K562 (cell line): ENCODE measurements around the gene HSD11B1L. TPM values are rescaled to one million over a fixed set of nuclear protein-coding genes. Genes with fewer than 3 reads are reported as not detected.
A peak's percentile ranks its signal among the peaks of the same experiment; 100 is the strongest.

Experiments
- ATAC-seq: fragments of 200-7000 bp; cut with Tn5 transposase; 3 replicates; pipeline ENCODE4 v1.9.1; 2020; ENCODE audit warnings: moderate library complexity
- BruUV-seq: library from RNA; stranded (reverse); fragments of 400-500 nt; replicated peaks from 2 replicates; lab custom pipeline; 2021; lab: Mats Ljungman, UMichigan
- CTCF ChIA-PET: fragments of 300-600 bp; formaldehyde crosslinking; extraction: SDS; loops from one replicate; lab custom pipeline; 2021; ENCODE audit warnings: low intra/inter-chr PET ratio; lab: Yijun Ruan, JAX
- POLR2A ChIA-PET: fragments of 300-600, 350-650 bp; sonication (Branson Sonifier 250); formaldehyde crosslinking; extraction: SDS; loops from one replicate; lab custom pipeline; 2021; ENCODE audit warnings: antibody characterized with exemption, inconsistent platforms; lab: Yijun Ruan, JAX
- DNase-seq, 4 experiments: peaks; one replicate each; pipeline versions ENCODE4 v3.0.0 to v3.0.0-alpha.2; 2011 to 2018; ENCODE audit warnings: low spot score in 3 of 4, mixed read lengths in 3 of 4; ENCODE audit errors: extremely low read depth in 1 of 4
- FAIRE-seq: peaks from 2 replicates; lab custom pipeline; 2011; peaks lifted over from hg19 to GRCh38; lab: Jason Lieb, UNC
- H2AFZ ChIP-seq: 2 replicates; pipeline ENCODE4 v1.6.0; 2011; ENCODE audit warnings: low read depth, low read length, control low read depth, inconsistent platforms
- H3K27ac ChIP-seq: fragments of 200-600 bp; 3 replicates; pipeline ENCODE4 v1.8.0; 2011; ENCODE audit warnings: low read depth, mild to moderate bottlenecking, control low read depth, inconsistent platforms, low read length, moderate library complexity, mixed read lengths; ENCODE audit errors: extremely low read depth
- H3K27me3 ChIP-seq, 2 experiments: fragments of 300-600 bp in 1 of 2; 2 replicates in 1 of 2; 3 replicates in 1 of 2; pipeline versions ENCODE4 v1.6.0 to v1.8.0; 2011; ENCODE audit warnings: inconsistent platforms in 2 of 2, low read length in 2 of 2, mild to moderate bottlenecking in 1 of 2, mixed read lengths in 1 of 2, moderate library complexity in 1 of 2; ENCODE audit not compliant: control insufficient read depth in 2 of 2, insufficient read depth in 2 of 2
- H3K36me3 ChIP-seq: fragments of 300-600 bp; 3 replicates; pipeline ENCODE4 v1.8.0; 2011; ENCODE audit warnings: mild to moderate bottlenecking, low read length, inconsistent platforms; ENCODE audit not compliant: control insufficient read depth, insufficient read depth
- H3K4me1 ChIP-seq, 2 experiments: fragments of 200-600 bp in 1 of 2; replicated peaks in 1 of 2; 2 replicates in 1 of 2; 3 replicates in 1 of 2; pipeline versions ENCODE4 v1.5.1 to v1.8.0; 2011; ENCODE audit warnings: inconsistent platforms in 2 of 2, low read length in 2 of 2, mild to moderate bottlenecking in 1 of 2, mixed read lengths in 1 of 2, moderate library complexity in 1 of 2; ENCODE audit not compliant: control insufficient read depth in 2 of 2, insufficient read depth in 2 of 2
- H3K4me2 ChIP-seq: 2 replicates; pipeline ENCODE4 v1.6.1; 2011; ENCODE audit warnings: low read length, control low read depth, inconsistent platforms, mixed read lengths; ENCODE audit not compliant: insufficient read depth
- H3K4me3 ChIP-seq: fragments of 200-600 bp; sonication (generic), shearing (Covaris generic); 2 replicates; pipeline ENCODE4 v1.5.1; 2016; ENCODE audit warnings: control low read depth, inconsistent platforms
- H3K79me2 ChIP-seq: fragments of 200-600 bp; 3 replicates; pipeline ENCODE4 v1.8.0; 2011; ENCODE audit warnings: low read length, inconsistent platforms; ENCODE audit not compliant: control insufficient read depth, insufficient read depth
- H3K9ac ChIP-seq, 2 experiments: 2 replicates each; pipeline versions ENCODE4 v1.6.0 to v1.6.1; 2011; ENCODE audit warnings: low read depth in 2 of 2, low read length in 2 of 2, control low read depth in 1 of 2, inconsistent platforms in 1 of 2, mild to moderate bottlenecking in 1 of 2, mixed read lengths in 1 of 2; ENCODE audit not compliant: insufficient read depth in 1 of 2
- H3K9me1 ChIP-seq: one replicate; pipeline ENCODE4 v1.6.0; 2011; ENCODE audit warnings: inconsistent platforms, mild to moderate bottlenecking, low read length, moderate library complexity; ENCODE audit not compliant: control insufficient read depth, insufficient read depth
- H3K9me3 ChIP-seq: replicated peaks from 2 replicates; pipeline ENCODE4 v1.5.1; 2011; ENCODE audit warnings: low read depth, low read length, inconsistent platforms; ENCODE audit not compliant: control insufficient read depth, insufficient read depth
- H4K20me1 ChIP-seq: replicated peaks from 2 replicates; pipeline ENCODE4 v1.6.1; 2011; ENCODE audit warnings: low read length, inconsistent platforms, mixed read lengths; ENCODE audit not compliant: control insufficient read depth, insufficient read depth
- CBX5 ChIP-seq: IDR thresholded peaks from 2 replicates; pipeline ENCODE4 v1.6.1; 2014; ENCODE audit warnings: low read depth, borderline replicate concordance
- GABPB1 ChIP-seq: sonication (generic); formaldehyde crosslinking; IDR thresholded peaks from 2 replicates; pipeline ENCODE4 v1.8.0; 2022; ENCODE audit warnings: mild to moderate bottlenecking, missing genetic modification reagents
- HDAC6 ChIP-seq: IDR thresholded peaks from 2 replicates; pipeline ENCODE4 v1.6.1; 2012; ENCODE audit warnings: low read depth, mild to moderate bottlenecking, control low read depth, inconsistent platforms, low read length, moderate library complexity
- MCM7 ChIP-seq, 2 experiments: fragments of 450-650 bp; IDR thresholded peaks; 2 replicates each; pipeline ENCODE4 v1.6.1; 2016 to 2018
- POLR2G ChIP-seq: fragments of 200-400 bp; formaldehyde crosslinking; IDR thresholded peaks from 2 replicates; pipeline ENCODE4 v1.6.1; 2017; ENCODE audit warnings: low read depth, mild to moderate bottlenecking, antibody characterized with exemption, low read length, moderate library complexity
- RBFOX2 ChIP-seq: fragments of 200-400 bp; formaldehyde crosslinking; IDR thresholded peaks from 2 replicates; pipeline ENCODE4 v1.6.1; 2017; ENCODE audit warnings: low read depth, mild to moderate bottlenecking, low read length, moderate library complexity
- WGBS: fragments of 100-300 bp; shearing (Covaris generic); methylation state at CpG from one replicate; pipeline ENCODE4 v1.1.6; 2016; ENCODE audit warnings: low coverage, mixed read lengths; ENCODE audit not compliant: insufficient coverage; ENCODE audit errors: missing lambda C conversion rate; 5-methylcytosine and 5-hydroxymethylcytosine counted together
- in situ Hi-C: fragments of 300-500 bp; cut with MboI; formaldehyde crosslinking; loops from 4 replicates; pipeline ENCODE4 v1.15.0; 2018; ENCODE audit warnings: inconsistent platforms, mixed read lengths
- intact Hi-C: fragments of 100-400 bp; cut with micrococcal nuclease; formaldehyde crosslinking; loops from 2 replicates; pipeline ENCODE4 v1.14.2; 2022
- polyA plus RNA-seq, 8 experiments: library from polyadenylated mRNA; depleted of rRNA in 4 of 8; stranded (reverse) in 5 of 8; unstranded in 3 of 8; fragments of >200 nt; fragmentation: Nextera tagmentation in 2 of 8; fragmentation: Illumina TruSeq in 1 of 8; extraction: Ambion mirVana in 2 of 8; extraction: Trizol in 1 of 8; gene quantifications; 2 replicates each; pipeline versions ENCODE4 v1.2.1 to v1.2.3, GENCODE V29; 2011 to 2014; ENCODE audit warnings: inconsistent platforms in 1 of 8, missing spikeins in 1 of 8
- total RNA-seq, 7 experiments: library from RNA; depleted of rRNA in 6 of 7; stranded (reverse); fragments of >200 nt in 6 of 7; fragmentation: Illumina TruSeq in 2 of 7; extraction: Trizol in 2 of 7; gene quantifications; 2 replicates each; pipeline versions ENCODE4 v1.2.1 to v1.2.3, GENCODE V29; 2011 to 2021; ENCODE audit warnings: low replicate concordance in 1 of 7

HSD11B1L gene
- total and polyA plus RNA-seq, 9 of the 15 experiments (the other 6 are each of a cell fraction or from before 2014, with no cell fraction given), result 0.31 to 7.7 (median 2.3) TPM

DNA sequence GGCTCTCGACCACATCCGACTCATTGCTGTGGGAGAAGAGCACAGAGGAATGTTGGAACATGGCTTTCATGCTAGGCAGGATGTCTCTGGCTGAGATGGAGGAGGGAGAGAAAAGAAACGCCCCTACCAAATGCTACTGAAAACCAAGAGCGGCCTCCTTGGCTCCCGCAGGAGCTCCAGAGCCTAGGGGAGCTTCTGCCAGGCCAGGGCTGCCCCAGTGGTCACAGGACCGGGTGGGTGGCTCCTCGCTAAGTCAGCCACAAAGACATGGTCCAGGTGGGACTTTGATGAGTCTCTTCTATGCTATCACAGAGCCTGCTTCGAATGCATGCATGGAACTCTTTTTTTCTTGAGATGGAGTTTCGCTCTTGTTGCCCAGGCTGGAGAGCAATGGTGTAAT lies 32.4 kb downstream of the HSD11B1L start:
- Histone ChIP-seq H2AFZ (no peak overlapping the region), H3K4me3 (no peak overlapping the region), H3K27ac (no peak overlapping the region), H3K36me3 (peaks cover 86% of the 10 kb centered on the region), H4K20me1 (peaks cover 16% of the 10 kb centered on the region; the same call in 1 of the 2 replicates), H3K9me1 (peaks cover 5% of the 10 kb centered on the region), H3K27me3 (no peaks in the 10 kb centered on the region), H3K4me2 (no peak overlapping the region), H3K4me1 (peaks cover 11 to 18% of the 10 kb centered on the region in 2 experiments; a peak in 4 of 5 replicates), H3K9me3 (no peaks in the 10 kb centered on the region), H3K79me2 (peaks cover 50% of the 10 kb centered on the region), H3K9ac (no peak overlapping the region)
- DNase-seq (peak in 1 of 4 experiments; percentile 3), FAIRE-seq (no peak), ATAC-seq (no peak)
- CTCF ChIA-PET, result no interaction called here
- BruUV-seq, result no TSS peak
- no peak for TF ChIP-seq GABPB1 (CRISPR knock-in tag)
- TF ChIP-seq RBFOX2, result peak; percentile 52; the same call in 1 of the 2 replicates
- TF ChIP-seq HDAC6, result no peak
- TF ChIP-seq CBX5, result no peak
- peak; percentile 61 for TF ChIP-seq POLR2G
- in situ Hi-C loops (no loop called here), intact Hi-C loops (no loop called here)
- POLR2A ChIA-PET, result interaction anchor here (0.6 to 3.9 kb wide), 8 partner anchors 8 to 267 kb away, joined by 3 to 15 read pairs (median 4); partner anchors contain the start of genes DUS3L and RPL36
- 95% methylated on average over 9 of the region's 9 CpGs for WGBS

GRCh38 chr19:5714816-5715215 lies 34.0 kb downstream of the HSD11B1L start:
- Histone ChIP-seq H3K79me2 (peaks cover 66% of the 10 kb centered on the region), H3K9me1 (peaks cover 5% of the 10 kb centered on the region), H3K4me1 (peaks cover 11 to 22% of the 10 kb centered on the region in 2 experiments; a peak in 4 of 5 replicates), H4K20me1 (peaks cover 16% of the 10 kb centered on the region; the same call in 1 of the 2 replicates), H3K27me3 (no peaks in the 10 kb centered on the region), H3K9me3 (no peaks in the 10 kb centered on the region), H3K4me2 (no peak overlapping the region), H3K36me3 (peaks cover 78% of the 10 kb centered on the region), H2AFZ (no peak overlapping the region), H3K27ac (no peak overlapping the region), H3K9ac (no peak overlapping the region), H3K4me3 (no peak overlapping the region)
- TF ChIP-seq RBFOX2 (peak; percentile 24; the same call in 1 of the 2 replicates), MCM7 (IDR thresholded peaks at IDR 0.05) (no peak)
- intact Hi-C loops, result no loop called here
- 92% methylated on average over 9 of the region's 10 CpGs for WGBS
- FAIRE-seq, result no peak
- ChIA-PET POLR2A (interaction anchor here (0.6 to 2.2 kb wide), 5 partner anchors 9 to 450 kb away, joined by 3 to 12 read pairs (median 3); partner anchors contain the start of gene RPL36), CTCF (no interaction called here)
- BruUV-seq, result no TSS peak
- in situ Hi-C loops, result no loop called here
- ATAC-seq, result no peak
- peak in 1 of 4 experiments; percentile 8 for DNase-seq
